H1 (cell line): ENCODE data around the gene CSNK1D. TPM values are rescaled to one million over a fixed set of nuclear protein-coding genes. Genes with fewer than 3 reads are reported as not detected.
A peak's percentile ranks its signal among the peaks of the same experiment; 100 is the strongest.

ENCODE experiments used
- CTCF ChIA-PET: fragments of 300-600 bp; sonication (Branson Sonifier 250); formaldehyde crosslinking; loops from one replicate; lab custom pipeline; 2021; ENCODE audit not compliant: partially characterized antibody; lab: Charles Lee
- POLR2A ChIA-PET: fragments of 300-600 bp; sonication (Branson Sonifier 250); formaldehyde crosslinking; loops from one replicate; lab custom pipeline; 2021; ENCODE audit warnings: inconsistent platforms; ENCODE audit not compliant: partially characterized antibody; lab: Charles Lee
- DNase-seq, 2 experiments: peaks; one replicate each; pipeline versions ENCODE4 v3.0.0 to v3.0.0-alpha.2; 2010 to 2022; ENCODE audit warnings: low spot score in 2 of 2, low read depth in 1 of 2, mixed read lengths in 1 of 2
- FAIRE-seq: peaks from 2 replicates; lab custom pipeline; 2011; peaks lifted over from hg19 to GRCh38; lab: Jason Lieb, UNC
- H2AFZ ChIP-seq: 2 replicates; pipeline ENCODE4 v1.8.1; 2012; ENCODE audit warnings: low read length, inconsistent platforms
- H2AK5ac ChIP-seq: 2 replicates; pipeline ENCODE4 v1.6.1; 2013; ENCODE audit warnings: low read depth, low read length
- H2BK120ac ChIP-seq: replicated peaks from 2 replicates; pipeline ENCODE3; 2013; ENCODE audit warnings: low read depth, low read length, inconsistent platforms
- H2BK12ac ChIP-seq: 2 replicates; pipeline ENCODE4 v1.6.1; 2013; ENCODE audit warnings: low read depth, low read length
- H2BK15ac ChIP-seq: 2 replicates; pipeline ENCODE4 v1.6.1; 2013; ENCODE audit warnings: low read length
- H2BK20ac ChIP-seq: 2 replicates; pipeline ENCODE4 v1.6.1; 2013; ENCODE audit warnings: low read length
- H2BK5ac ChIP-seq: 2 replicates; pipeline ENCODE4 v1.6.1; 2013; ENCODE audit warnings: low read depth, low read length
- H3K14ac ChIP-seq: 2 replicates; pipeline ENCODE4 v1.6.1; 2013; ENCODE audit warnings: inconsistent platforms; ENCODE audit not compliant: insufficient read length
- H3K18ac ChIP-seq: 2 replicates; pipeline ENCODE4 v1.6.1; 2013; ENCODE audit warnings: low read length; ENCODE audit errors: extremely low read depth
- H3K23ac ChIP-seq: 2 replicates; pipeline ENCODE4 v1.6.1; 2013; ENCODE audit warnings: inconsistent platforms; ENCODE audit not compliant: insufficient read length
- H3K23me2 ChIP-seq: 2 replicates; pipeline ENCODE4 v1.6.1; 2013; ENCODE audit warnings: low read depth, low read length
- H3K27ac ChIP-seq: 2 replicates; pipeline ENCODE4 v1.6.1; 2011; ENCODE audit warnings: low read depth, low read length, inconsistent platforms
- H3K27me3 ChIP-seq, 4 experiments: replicated peaks in 1 of 4; 1 replicate in 1 of 4; 2 replicates in 3 of 4; pipeline versions ENCODE4 v1.6.1 to v1.8.1; 2011 to 2013; ENCODE audit warnings: low read length in 3 of 4, mild to moderate bottlenecking in 3 of 4, inconsistent platforms in 2 of 4, mixed read lengths in 2 of 4, moderate library complexity in 1 of 4; ENCODE audit not compliant: control insufficient read depth in 3 of 4, insufficient read depth in 3 of 4; ENCODE audit errors: extremely low read depth in 1 of 4
- H3K36me3 ChIP-seq, 4 experiments: 2 replicates each; pipeline versions ENCODE4 v1.6.1 to v1.8.1; 2011 to 2013; ENCODE audit warnings: mild to moderate bottlenecking in 4 of 4, low read length in 3 of 4, moderate library complexity in 2 of 4, control low read depth in 1 of 4, inconsistent platforms in 1 of 4; ENCODE audit not compliant: insufficient read depth in 4 of 4, control insufficient read depth in 2 of 4
- H3K4ac ChIP-seq: replicated peaks from 2 replicates; pipeline ENCODE3; 2013; ENCODE audit warnings: low read length, low read depth, mixed read lengths, inconsistent platforms; ENCODE audit not compliant: insufficient read length
- H3K4me1 ChIP-seq, 4 experiments: replicated peaks in 1 of 4; 1 replicate in 1 of 4; 2 replicates in 3 of 4; pipeline versions ENCODE4 v1.6.1 to v1.8.1; 2011 to 2013; ENCODE audit warnings: low read length in 3 of 4, inconsistent platforms in 2 of 4, mixed read lengths in 1 of 4; ENCODE audit not compliant: insufficient read depth in 4 of 4, control insufficient read depth in 3 of 4
- H3K4me2 ChIP-seq, 2 experiments: 2 replicates each; pipeline versions ENCODE4 v1.6.1 to v1.8.1; 2011 to 2013; ENCODE audit warnings: low read depth in 2 of 2, low read length in 2 of 2, control low read depth in 1 of 2, inconsistent platforms in 1 of 2, mild to moderate bottlenecking in 1 of 2; ENCODE audit not compliant: insufficient read depth in 1 of 2
- H3K4me3 ChIP-seq, 4 experiments: fragments of 200-600, 300-600 bp in 1 of 4; sonication (generic), shearing (Covaris generic), sonication (Bioruptor Twin) in 1 of 4; 2 replicates each; pipeline versions ENCODE4 v1.5.1 to v1.8.1; 2011 to 2016; ENCODE audit warnings: low read length in 4 of 4, low read depth in 3 of 4, control low read depth in 2 of 4, inconsistent platforms in 2 of 4, mild to moderate bottlenecking in 2 of 4, mixed read lengths in 1 of 4, moderate library complexity in 1 of 4; ENCODE audit not compliant: insufficient read depth in 2 of 4; ENCODE audit errors: extremely low read depth in 1 of 4
- H3K56ac ChIP-seq: replicated peaks from 2 replicates; pipeline ENCODE3; 2013; ENCODE audit warnings: low read depth, mild to moderate bottlenecking, mixed read lengths, low read length, inconsistent platforms; ENCODE audit not compliant: insufficient read length
- H3K79me1 ChIP-seq: 2 replicates; pipeline ENCODE4 v1.6.1; 2013; ENCODE audit warnings: low read depth, low read length, control low read depth
- H3K79me2 ChIP-seq, 2 experiments: 2 replicates each; pipeline versions ENCODE4 v1.6.1 to v1.8.1; 2012 to 2013; ENCODE audit warnings: low read length in 2 of 2, mild to moderate bottlenecking in 2 of 2, inconsistent platforms in 1 of 2; ENCODE audit not compliant: insufficient read depth in 2 of 2, control insufficient read depth in 1 of 2
- H3K9ac ChIP-seq, 4 experiments: replicated peaks in 1 of 4; 1 replicate in 1 of 4; 2 replicates in 3 of 4; pipeline versions ENCODE4 v1.6.1 to v1.8.1; 2011 to 2013; ENCODE audit warnings: low read depth in 3 of 4, low read length in 3 of 4, control low read depth in 2 of 4, mild to moderate bottlenecking in 2 of 4, moderate library complexity in 2 of 4, inconsistent platforms in 1 of 4; ENCODE audit errors: extremely low read depth in 1 of 4
- H3K9me3 ChIP-seq, 2 experiments: 2 replicates each; pipeline versions ENCODE4 v1.6.1 to v1.8.1; 2012 to 2013; ENCODE audit warnings: mild to moderate bottlenecking in 2 of 2, moderate library complexity in 2 of 2, control low read depth in 1 of 2, inconsistent platforms in 1 of 2, low read depth in 1 of 2, low read length in 1 of 2, mixed read lengths in 1 of 2; ENCODE audit not compliant: insufficient read depth in 2 of 2
- H4K20me1 ChIP-seq, 2 experiments: replicated peaks in 1 of 2; 2 replicates each; pipeline versions ENCODE3 to v1.8.1; 2011 to 2013; ENCODE audit warnings: inconsistent platforms in 2 of 2, low read length in 2 of 2, mild to moderate bottlenecking in 1 of 2; ENCODE audit not compliant: insufficient read depth in 2 of 2, control insufficient read depth in 1 of 2
- H4K5ac ChIP-seq: 2 replicates; pipeline ENCODE4 v1.6.1; 2013; ENCODE audit warnings: low read length, low read depth, mixed read lengths, inconsistent platforms; ENCODE audit not compliant: insufficient read length
- H4K8ac ChIP-seq: 2 replicates; pipeline ENCODE4 v1.8.0; 2013; ENCODE audit warnings: mild to moderate bottlenecking, moderate library complexity, low read length, inconsistent platforms; ENCODE audit not compliant: insufficient read depth; ENCODE audit errors: extremely low read depth
- H4K91ac ChIP-seq: replicated peaks from 2 replicates; pipeline ENCODE3; 2013; ENCODE audit warnings: low read length, mixed read lengths, inconsistent platforms; ENCODE audit not compliant: insufficient read length
- CEBPB ChIP-seq: IDR thresholded peaks from 2 replicates; pipeline ENCODE4 v1.6.1; 2012; ENCODE audit warnings: low read depth, low read length
- EGR1 ChIP-seq: IDR thresholded peaks from 2 replicates; pipeline ENCODE4 v1.6.1; 2011; ENCODE audit warnings: low read depth, low read length, borderline replicate concordance
- GABPA ChIP-seq: IDR thresholded peaks from 2 replicates; pipeline ENCODE4 v1.6.1; 2011; ENCODE audit warnings: mild to moderate bottlenecking, low read length, moderate library complexity, borderline replicate concordance; ENCODE audit not compliant: insufficient read depth
- JUN ChIP-seq: IDR thresholded peaks from 2 replicates; pipeline ENCODE4 v1.6.1; 2011; ENCODE audit warnings: low read depth, mild to moderate bottlenecking, improper control_type of control experiment, low read length
- KDM1A ChIP-seq: fragments of 200-600, 300-600 bp; sonication (generic); IDR thresholded peaks from 2 replicates; pipeline ENCODE4 v1.7.1; 2016; ENCODE audit warnings: mild to moderate bottlenecking, low read length, borderline replicate concordance
- POLR2A ChIP-seq, 2 experiments: IDR thresholded peaks; 1 replicate in 1 of 2; 2 replicates in 1 of 2; pipeline ENCODE4 v1.6.1; 2011; ENCODE audit warnings: low read depth in 2 of 2, low read length in 2 of 2, mild to moderate bottlenecking in 2 of 2; ENCODE audit errors: control extremely low read depth in 1 of 2
- RFX5 ChIP-seq: IDR thresholded peaks from 2 replicates; pipeline ENCODE4 v1.6.1; 2011; ENCODE audit warnings: low read depth, low read length, improper control_type of control experiment, borderline replicate concordance
- SIN3A ChIP-seq, 2 experiments: IDR thresholded peaks in 1 of 2; conservative IDR thresholded peaks in 1 of 2; 2 replicates each; pipeline ENCODE4 v1.6.1; 2011 to 2012; ENCODE audit warnings: low read length in 2 of 2, improper control_type of control experiment in 1 of 2, low read depth in 1 of 2, mild to moderate bottlenecking in 1 of 2
- SRF ChIP-seq: IDR thresholded peaks from 2 replicates; pipeline ENCODE4 v1.6.1; 2011; ENCODE audit warnings: mild to moderate bottlenecking, low read depth, low read length, moderate library complexity
- SUZ12 ChIP-seq: fragments of 200-600 bp; sonication (generic); IDR thresholded peaks from 2 replicates; pipeline ENCODE4 v1.6.1; 2012; ENCODE audit warnings: mild to moderate bottlenecking, inconsistent platforms, low read length, moderate library complexity, mixed read lengths
- TAF7 ChIP-seq: optimal IDR thresholded peaks from 2 replicates; pipeline ENCODE3; 2011; ENCODE audit warnings: low read depth, mild to moderate bottlenecking, inconsistent platforms, low read length, moderate library complexity, borderline replicate concordance
- YY1 ChIP-seq: IDR thresholded peaks from 2 replicates; pipeline ENCODE4 v1.6.1; 2011; ENCODE audit warnings: low read depth, mild to moderate bottlenecking, low read length
- WGBS, 2 experiments: shearing (Covaris generic) in 1 of 2; methylation state at CpG; one replicate each; pipeline versions ENCODE4 v1.1.6 to v1.1.7; 2013 to 2015; ENCODE audit warnings: low lambda C conversion rate in 2 of 2, mixed read lengths in 2 of 2, inconsistent platforms in 1 of 2, low coverage in 1 of 2, missing lambda C conversion rate in 1 of 2; ENCODE audit not compliant: insufficient replicate concordance in 2 of 2, insufficient coverage in 1 of 2, insufficient read length in 1 of 2; ENCODE audit errors: extremely low coverage in 1 of 2, missing lambda C conversion rate in 1 of 2; 5-methylcytosine and 5-hydroxymethylcytosine counted together
- polyA plus RNA-seq, 7 experiments: library from polyadenylated mRNA; depleted of rRNA in 3 of 7; stranded (reverse) in 5 of 7; unstranded in 2 of 7; fragments of >200 nt in 5 of 7; fragments of 200-250 nt in 2 of 7; gene quantifications; 1 replicate in 5 of 7; 2 replicates in 1 of 7; 4 replicates in 1 of 7; pipeline versions ENCODE4 v1.2.1 to v1.2.3, GENCODE V29; 2011 to 2013; ENCODE audit warnings: missing spikeins in 2 of 7, mixed read lengths in 2 of 7
- total RNA-seq: library from RNA; stranded (reverse); fragmentation: NEBNext Ultra II Directional; extraction: Animal tissue kit (Norgen Biotek cat#: 25700); gene quantifications from 2 replicates; pipeline ENCODE4 v1.2.1, GENCODE V29; 2021

CSNK1D gene
- total and polyA plus RNA-seq, 2 of the 8 experiments (the other 6 are each of a cell fraction or from before 2014, with no cell fraction given), result 73.5 to 103 TPM

GRCh38 chr17:82215095-82215971 is 58.2 kb downstream of the CSNK1D start:
- 92% methylated on average over 18 of the region's 25 CpGs; no CpG with 5 or more reads in 1 of the 2 experiments for WGBS, 2 experiments
- H3K4me3 ChIP-seq, result no peak overlapping the region
- no peak overlapping the region for H4K8ac ChIP-seq
- no peak overlapping the region for H2BK12ac ChIP-seq
- H3K9me3 ChIP-seq, result no peaks in the 10 kb centered on the region; a peak in 1 of 4 replicates
- ChIA-PET POLR2A (interaction anchor here (0.6 to 3.6 kb wide), 3 partner anchors 14 to 21 kb away, joined by 3 to 11 read pairs (median 4); partner anchors contain the start of gene SLC16A3), CTCF (interaction anchor here (1.1 kb wide), 1 partner anchor 22 kb away, joined by 3 read pairs; no protein-coding TSS in a partner anchor)
- H3K56ac ChIP-seq, result no peak overlapping the region
- no peaks in the 10 kb centered on the region for H3K36me3 ChIP-seq
- H2BK5ac ChIP-seq, result no peak overlapping the region
- H3K27ac ChIP-seq, result no peak overlapping the region
- no peak overlapping the region for H3K14ac ChIP-seq
- H3K23me2 ChIP-seq, result peaks cover 4% of the 10 kb centered on the region; the same call in 1 of the 2 replicates
- H2BK15ac ChIP-seq, result peak overlapping the region; percentile 46; the same call in 1 of the 2 replicates
- no peak overlapping the region for H3K4me2 ChIP-seq
- H2BK20ac ChIP-seq, result no peak overlapping the region
- H3K23ac ChIP-seq, result no peak overlapping the region
- DNase-seq (no peak), FAIRE-seq (no peak)
- H3K27me3 ChIP-seq, result peaks cover 2 to 21% (median 13%) of the 10 kb centered on the region in 4 experiments
- H3K4me1 ChIP-seq, result peaks cover 0 to 4% (median under 1%) of the 10 kb centered on the region in 4 experiments; a peak in 2 of 7 replicates
- H3K79me2 ChIP-seq, result no peaks in the 10 kb centered on the region
- no peak overlapping the region for H4K91ac ChIP-seq
- no peak overlapping the region; the same call in 1 of the 2 replicates for H3K18ac ChIP-seq
- peaks cover 0 to 2% of the 10 kb centered on the region in 2 experiments for H4K20me1 ChIP-seq
- no peak overlapping the region for H3K4ac ChIP-seq
- no peak overlapping the region for H3K9ac ChIP-seq
- H2AFZ ChIP-seq, result no peak overlapping the region
- no peak overlapping the region for H2AK5ac ChIP-seq
- no peaks in the 10 kb centered on the region for H3K79me1 ChIP-seq
- no peak overlapping the region for H2BK120ac ChIP-seq
- no peak overlapping the region for H4K5ac ChIP-seq
- no peak for TF ChIP-seq SUZ12
- TF ChIP-seq KDM1A, result no peak
- TF ChIP-seq TAF7, result no peak
- no peak for TF ChIP-seq JUN
- TF ChIP-seq RFX5, result no peak
- no peak for TF ChIP-seq EGR1
- TF ChIP-seq POLR2A (IDR thresholded peaks at IDR 0.05; ENCODE audit: control extremely low read depth in 1 of 2, low read depth in 2 of 2, low read length in 2 of 2), result no peak
- TF ChIP-seq GABPA, result no peak
- TF ChIP-seq YY1, result no peak
- TF ChIP-seq SIN3A (conservative IDR thresholded peaks at IDR 0.05 in 1 of 2, IDR thresholded peaks at IDR 0.05 in 1 of 2; ENCODE audit: low read depth in 1 of 2, low read length in 2 of 2), result no peak
- no peak for TF ChIP-seq CEBPB
- no peak for TF ChIP-seq SRF
